ENCODE measurements around the gene HSF2.
"Not testable (repeated sequence)": the region's sequence is repeated elsewhere in the genome, so short reads cannot be mapped to it uniquely, and the experiment has no call there.

HSF2 gene

DNA sequence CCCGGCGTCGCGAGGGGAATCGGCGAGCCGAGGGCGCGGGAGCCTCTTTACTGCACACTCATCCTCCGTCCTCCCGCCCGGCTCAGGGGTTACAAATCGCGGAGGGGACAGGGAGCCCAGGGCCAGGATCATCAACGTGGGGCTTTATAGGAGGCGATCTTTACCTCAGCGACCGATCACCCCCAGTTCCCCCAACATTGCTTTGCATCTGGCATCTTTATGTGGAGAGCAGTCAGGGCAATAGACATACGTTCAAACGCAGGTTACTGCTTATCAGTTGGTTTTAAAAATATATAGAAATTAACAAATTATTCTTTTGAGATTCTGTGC, 634 bp downstream of the HSF2 start:
- no peak for DNase-seq

GRCh38 chr6:122400462-122401089, 1.1 kb downstream of the HSF2 start:
- DNase-seq: no peak

DNA sequence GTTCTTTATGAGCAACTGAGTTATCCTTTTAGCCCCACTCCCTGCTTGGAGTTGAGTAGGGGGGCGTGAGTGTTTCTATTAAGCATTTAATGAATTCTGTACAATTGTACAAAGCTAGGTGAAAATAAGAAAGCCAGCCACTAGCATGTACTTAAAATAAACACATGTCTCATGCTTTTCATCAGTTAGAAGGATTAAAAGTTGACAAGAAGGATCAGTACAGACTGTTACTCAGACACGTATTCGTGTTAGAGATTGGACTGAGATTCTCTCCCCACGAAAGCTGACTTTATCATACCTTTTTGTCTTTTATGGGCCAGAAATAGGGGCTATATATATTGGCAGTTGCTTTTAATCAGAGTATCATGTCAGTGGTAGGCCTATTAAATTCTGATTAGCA, 1.7 kb downstream of the HSF2 start:
- DNase-seq: no peak

GRCh38 chr6:122404444-122404843, 5.0 kb downstream of the HSF2 start:
- no peak for DNase-seq

DNA sequence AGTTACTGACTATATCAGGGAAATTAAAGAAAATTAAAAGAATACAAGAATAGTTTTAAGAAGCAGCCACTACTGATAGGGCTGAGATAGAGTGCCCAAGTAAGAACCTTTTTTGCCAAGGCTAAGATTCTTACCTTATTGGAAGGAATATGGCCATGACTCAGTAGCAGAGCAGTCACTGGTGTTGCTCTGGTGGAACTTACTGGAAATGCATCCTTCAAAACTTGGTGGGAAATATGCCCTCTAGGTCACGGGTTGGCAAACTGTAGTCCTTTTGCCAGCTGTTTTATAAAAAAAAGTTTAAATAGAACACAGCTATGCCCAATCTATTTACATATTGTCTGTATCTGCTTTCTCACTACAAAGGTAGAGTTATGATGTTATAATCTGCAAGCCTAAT, 6.0 kb downstream of the HSF2 start:
- DNase-seq: no peak

- DNase-seq: no peak
Observed at GRCh38 chr6:122406187-122406586, 6.7 kb downstream of the HSF2 start.

DNA sequence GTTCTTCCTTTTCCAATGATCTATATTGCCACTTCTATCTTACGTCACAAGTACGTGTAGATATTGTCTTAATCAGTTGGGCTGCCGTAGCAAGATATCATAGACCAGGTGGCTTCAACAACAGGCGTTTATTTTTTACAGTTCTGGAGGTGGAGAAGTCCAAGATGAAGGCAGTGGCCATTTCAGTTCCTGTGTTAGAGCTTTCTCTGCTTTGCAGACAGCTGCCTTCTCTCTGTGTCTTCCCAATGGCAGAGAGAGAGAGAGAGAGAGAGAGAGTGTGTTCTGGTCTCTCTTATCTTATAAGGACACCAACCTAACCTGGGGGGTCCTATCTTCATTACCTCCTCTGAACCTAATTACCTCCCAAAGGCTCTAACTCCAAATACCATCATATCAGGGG, 8.3 kb downstream of the HSF2 start:
- DNase-seq: no peak

GRCh38 chr6:122408240-122408639, 8.8 kb downstream of the HSF2 start:
- no peak for DNase-seq

DNA sequence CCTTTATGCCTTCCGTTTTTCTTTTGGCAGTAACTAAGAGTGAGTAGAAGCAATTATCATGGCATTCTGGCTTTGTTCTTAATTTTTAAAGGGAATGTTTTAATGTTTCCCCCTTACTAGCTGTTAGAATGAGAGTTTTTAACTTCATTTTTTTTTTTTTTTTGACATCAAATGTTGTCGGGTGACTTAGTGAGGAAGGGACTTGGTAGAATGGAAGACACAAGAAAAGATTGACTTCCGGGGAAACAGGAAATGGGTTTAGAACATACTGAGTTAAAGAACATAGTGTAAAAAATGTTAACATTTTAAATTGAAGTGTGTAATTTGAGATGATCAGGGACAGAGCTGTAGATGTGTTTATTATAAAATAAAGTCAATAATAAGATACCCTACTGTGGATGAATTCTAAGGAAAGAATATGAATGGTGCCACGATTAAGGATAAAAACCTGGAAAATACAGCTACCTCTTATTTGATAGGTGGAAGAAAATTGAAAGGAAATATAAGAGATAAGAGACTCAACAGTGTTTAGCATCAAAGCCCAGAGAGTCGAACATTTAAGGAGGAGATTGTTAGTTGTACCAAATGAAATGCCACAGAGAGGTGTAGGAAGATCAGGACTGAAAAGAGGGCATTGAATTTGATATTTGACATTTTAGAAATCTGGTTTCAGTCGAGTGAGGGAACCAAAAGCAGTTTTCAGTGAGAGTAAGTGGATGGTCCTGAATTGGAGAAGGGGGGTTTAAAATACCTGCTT, 9.4 kb downstream of the HSF2 start:
- no peak for DNase-seq

GRCh38 chr6:122412001-122412400, 12.5 kb downstream of the HSF2 start:
- no peak for DNase-seq

DNA sequence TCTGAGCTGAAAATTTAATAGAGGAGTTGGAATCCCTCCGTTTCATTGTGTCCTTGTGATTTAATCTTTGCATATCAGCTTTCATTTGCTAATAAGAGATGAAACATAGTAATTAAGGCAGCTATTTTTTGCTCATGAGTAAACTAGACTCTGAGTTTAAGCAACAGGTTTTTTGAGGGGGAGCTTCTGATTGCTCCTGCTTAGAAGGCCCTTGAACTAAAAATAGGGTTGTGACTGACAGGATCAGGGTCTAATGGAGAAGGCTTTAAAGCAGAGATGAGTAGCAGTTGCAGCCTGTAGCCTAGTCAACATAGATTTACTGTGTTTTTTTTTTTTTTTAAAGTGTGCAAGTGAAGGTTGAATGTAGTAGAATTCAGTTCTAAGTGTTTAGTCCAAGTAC, 17.4 kb downstream of the HSF2 start:
- no peak for DNase-seq

DNA sequence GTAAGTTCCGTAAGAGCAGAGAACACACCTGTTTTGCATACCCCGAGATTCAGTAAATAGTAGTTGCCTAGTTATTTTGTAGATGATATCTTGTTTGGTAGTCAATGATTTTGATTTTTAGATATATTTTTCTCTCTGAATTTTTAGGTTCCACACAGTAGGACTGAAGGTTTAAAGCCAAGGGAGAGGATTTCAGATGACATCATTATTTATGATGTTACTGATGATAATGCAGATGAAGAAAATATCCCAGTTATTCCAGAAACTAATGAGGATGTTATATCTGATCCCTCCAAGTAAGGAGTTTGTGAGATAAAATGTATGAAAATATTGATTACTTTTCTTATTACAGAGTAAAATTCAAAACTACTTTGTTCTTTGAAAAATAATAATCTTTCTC, 22.6 kb downstream of the HSF2 start:
- no peak for DNase-seq

- DNase-seq: no peak
Observed at GRCh38 chr6:122422614-122423267, 23.3 kb downstream of the HSF2 start.

DNA sequence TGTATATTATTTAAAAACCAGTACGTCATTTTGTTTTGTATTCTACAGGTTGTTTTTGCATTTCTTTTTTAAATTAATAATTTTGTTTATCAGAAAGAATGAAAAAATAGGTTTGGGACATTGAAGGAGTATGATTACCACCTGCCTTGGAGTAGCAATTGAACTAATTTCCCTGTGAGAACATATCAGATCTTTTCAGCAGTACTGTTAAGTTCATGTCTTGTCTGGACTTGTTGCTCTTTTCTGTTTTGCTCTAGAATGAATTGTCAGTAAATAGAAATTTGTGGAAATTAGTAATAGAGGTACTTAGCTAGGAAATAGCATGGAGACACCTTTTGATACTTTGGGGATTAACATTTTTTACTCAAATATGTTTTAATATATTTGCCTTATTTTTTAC, 24.3 kb downstream of the HSF2 start:
- no peak for DNase-seq

DNA sequence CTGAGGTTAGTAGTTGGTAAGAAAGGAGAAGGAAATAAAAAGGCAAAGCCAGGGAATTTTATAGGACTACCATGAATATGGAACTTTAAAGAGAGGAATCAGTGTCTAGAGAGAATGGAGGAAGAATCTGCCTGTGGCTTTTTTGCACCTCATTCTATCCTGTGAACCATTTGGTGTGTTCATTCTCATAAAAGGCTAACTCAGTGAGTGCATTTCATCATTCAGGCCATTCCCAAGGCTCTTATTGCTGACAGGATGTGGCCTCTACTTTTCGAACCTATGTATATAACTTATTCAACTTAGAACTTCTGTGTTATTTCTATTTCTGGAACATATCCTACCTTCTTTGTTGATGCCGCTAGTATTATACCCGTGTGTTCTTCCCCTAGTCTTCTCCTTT, 27.1 kb downstream of the HSF2 start:
- no peak for DNase-seq

DNA sequence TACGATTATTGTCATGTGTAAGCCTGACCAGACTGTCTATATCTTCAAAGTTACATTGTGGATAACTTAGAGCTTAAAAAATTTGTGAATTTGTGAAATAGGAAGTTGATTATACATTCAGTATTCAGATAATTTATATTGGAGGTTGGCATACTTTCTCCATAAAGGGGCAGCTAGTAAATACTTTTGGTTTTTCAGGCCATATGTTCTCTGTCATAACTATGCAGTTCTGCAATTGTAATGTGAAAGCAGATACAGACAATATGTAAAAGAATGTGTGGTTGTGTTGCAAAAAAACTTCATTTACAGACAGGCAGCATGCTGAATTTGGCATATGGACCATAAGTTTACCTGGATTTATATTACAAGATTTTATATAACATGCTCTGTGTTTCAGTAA, 29.3 kb downstream of the HSF2 start:
- DNase-seq: no peak

GRCh38 chr6:122429323-122429722, 29.9 kb downstream of the HSF2 start:
- DNase-seq: no peak

DNA sequence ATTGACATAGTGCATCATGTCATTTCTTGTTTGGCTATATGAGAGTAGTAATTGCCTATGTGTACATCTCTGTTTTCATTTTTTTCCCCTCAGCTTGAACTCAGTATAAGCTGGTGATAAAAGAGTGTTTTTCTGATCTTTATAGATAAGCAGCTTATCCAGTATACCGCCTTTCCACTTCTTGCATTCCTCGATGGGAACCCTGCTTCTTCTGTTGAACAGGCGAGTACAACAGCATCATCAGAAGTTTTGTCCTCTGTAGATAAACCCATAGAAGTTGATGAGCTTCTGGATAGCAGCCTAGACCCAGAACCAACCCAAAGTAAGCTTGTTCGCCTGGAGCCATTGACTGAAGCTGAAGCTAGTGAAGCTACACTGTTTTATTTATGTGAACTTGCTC, 32.3 kb downstream of the HSF2 start:
- DNase-seq: no peak

DNA sequence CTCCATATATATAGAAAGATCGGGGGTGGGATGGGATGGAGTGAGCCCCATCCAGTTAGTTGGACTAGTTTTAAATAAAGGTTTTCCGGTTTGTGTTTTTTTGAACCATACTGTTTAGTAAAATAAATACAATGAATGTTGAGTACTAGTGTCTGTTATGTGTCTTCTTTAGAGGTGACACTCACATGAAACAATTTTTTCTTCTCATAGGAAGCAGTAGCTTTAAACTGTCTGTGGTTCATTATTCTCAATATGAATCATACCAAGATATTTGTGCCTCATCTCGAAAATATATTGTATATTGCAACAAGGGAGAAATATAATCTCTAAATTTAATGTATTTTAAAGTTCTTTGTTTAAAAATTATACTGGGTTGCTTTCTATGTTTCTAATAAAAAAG, 33.4 kb downstream of the HSF2 start:
- DNase-seq: no peak

GRCh38 chr6:122438975-122439374, 39.5 kb downstream of the HSF2 start:
- DNase-seq: no peak

DNA sequence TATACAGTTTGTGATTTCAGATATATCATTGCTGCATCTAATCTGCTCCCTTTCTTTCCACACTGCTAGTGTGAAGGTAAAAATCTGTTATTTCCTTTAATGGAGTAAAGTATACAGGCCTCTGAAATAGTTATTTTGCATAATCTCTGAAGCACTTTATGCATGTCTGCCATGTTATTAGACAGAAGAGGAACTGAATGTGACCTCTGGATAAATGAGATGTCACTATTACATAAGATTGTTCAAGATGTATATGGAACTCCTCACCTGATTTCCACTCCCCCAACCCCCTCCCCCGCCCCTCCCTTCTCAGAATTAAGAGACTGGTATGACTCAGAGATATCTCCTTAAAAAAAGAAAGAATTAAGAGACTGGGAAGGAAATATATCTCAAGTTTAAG, 45.8 kb downstream of the HSF2 start:
- no peak for DNase-seq

DNA sequence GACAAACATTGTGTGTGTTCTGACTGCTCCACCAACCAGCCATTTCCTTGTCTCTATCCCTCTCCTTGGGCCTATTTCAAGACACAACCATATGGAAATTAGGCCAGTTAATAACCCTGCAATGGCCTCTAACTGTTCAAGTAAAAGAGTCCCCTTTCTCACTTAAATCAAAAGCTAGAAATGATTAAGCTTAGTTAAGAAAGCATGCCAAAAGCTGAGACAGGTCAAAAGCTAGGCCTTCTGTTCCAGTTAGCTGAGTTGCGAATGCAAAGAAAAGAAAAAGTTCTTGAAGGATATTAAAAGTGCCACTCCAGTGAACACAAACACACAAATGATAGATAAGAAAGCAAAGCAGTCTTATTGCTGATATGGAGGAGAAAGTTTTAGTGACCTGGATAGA, 49.6 kb downstream of the HSF2 start:
- no peak for DNase-seq

DNA sequence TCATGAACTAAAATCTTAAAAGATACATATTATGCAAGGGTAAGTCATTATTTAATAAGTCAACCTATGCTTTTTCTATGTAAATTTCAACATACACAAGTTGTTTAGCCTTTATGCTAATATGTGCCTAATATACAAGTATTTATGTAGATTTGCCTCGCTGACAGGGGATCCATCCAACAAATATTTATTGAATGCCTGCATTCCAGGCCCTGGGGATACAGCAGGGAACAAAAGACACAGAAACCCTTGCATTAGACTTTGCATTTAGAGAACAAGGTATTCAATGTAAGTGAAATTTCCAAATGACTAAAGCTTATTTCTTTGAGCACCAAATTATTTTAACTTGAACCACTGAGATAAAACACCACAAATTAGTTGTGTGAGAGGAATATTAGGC, 53.1 kb downstream of the HSF2 start:
- DNase-seq: no peak

- no peak for DNase-seq
Observed at GRCh38 chr6:122454673-122455072, 55.2 kb downstream of the HSF2 start.

GRCh38 chr6:122455116-122455515, 55.7 kb downstream of the HSF2 start:
- DNase-seq: not testable (repeated sequence)
